H7 (cell line): Measurements from ENCODE around the gene CHI3L2. TPM values are rescaled to one million over a fixed set of nuclear protein-coding genes. Genes with fewer than 3 reads are reported as not detected.

Experiments
- DNase-seq: peaks from one replicate; pipeline ENCODE4 v3.0.0; 2012
- H3K27me3 ChIP-seq: 2 replicates; pipeline ENCODE4 v1.6.0; 2011; ENCODE audit warnings: mild to moderate bottlenecking, low read length; ENCODE audit not compliant: control insufficient read depth, insufficient read depth
- H3K36me3 ChIP-seq: replicated peaks from 2 replicates; pipeline ENCODE4 v1.5.1; 2011; ENCODE audit warnings: low read length; ENCODE audit not compliant: control insufficient read depth, insufficient read depth
- H3K4me3 ChIP-seq: 2 replicates; pipeline ENCODE4 v1.5.1; 2011; ENCODE audit warnings: low read depth, mild to moderate bottlenecking, control low read depth, low read length, moderate library complexity; ENCODE audit not compliant: insufficient read depth
- total RNA-seq: library from RNA; depleted of rRNA; stranded (reverse); fragments of >200 nt; shearing (Covaris generic); gene quantifications from 2 replicates; pipeline ENCODE4 v1.2.3, GENCODE V29; 2014

Gene CHI3L2
- total RNA-seq, 1 experiment from 2014 or later: not detected

GRCh38 chr1:111221276-111221632 is 6.3 kb upstream of the CHI3L2 start:
- Histone ChIP-seq H3K4me3 (no peak overlapping the region), H3K36me3 (no peaks in the 10 kb centered on the region), H3K27me3 (no peaks in the 10 kb centered on the region)
- DNase-seq: no peak

DNA sequence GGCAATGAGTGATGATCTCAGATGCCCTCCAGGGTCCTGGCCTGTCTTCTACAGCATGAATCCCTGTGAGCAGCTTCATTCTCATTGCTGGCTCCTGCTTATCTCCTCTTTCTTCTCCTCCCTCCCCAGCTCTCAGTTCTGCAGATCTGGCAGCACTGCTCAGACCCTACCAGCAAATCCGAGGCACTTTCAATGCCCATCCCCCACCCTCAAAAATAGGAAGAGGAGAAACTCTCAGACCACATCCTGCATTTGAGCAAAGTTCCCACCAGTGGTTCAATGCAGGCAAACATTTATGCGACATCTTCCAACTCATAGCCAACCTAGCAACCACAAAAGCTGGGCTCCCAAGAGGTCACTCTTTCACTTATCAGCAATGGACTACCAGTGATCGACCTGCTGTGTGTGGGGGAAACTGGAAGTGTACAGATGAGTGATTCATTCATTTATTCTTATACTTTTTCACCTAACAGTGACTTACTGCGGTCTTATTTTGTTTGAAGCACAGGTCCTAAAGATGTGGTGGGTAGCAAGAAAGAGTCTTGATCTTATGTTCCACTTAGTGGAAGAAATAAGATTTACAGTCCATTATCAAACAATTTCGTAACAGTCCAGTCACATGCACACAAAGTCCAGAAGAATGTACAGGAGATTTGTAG is 5.8 kb upstream of the CHI3L2 start:
- peaks cover 2% of the 10 kb centered on the region; the same call in 1 of the 2 replicates for H3K27me3 ChIP-seq
- no peaks in the 10 kb centered on the region for H3K36me3 ChIP-seq
- DNase-seq: no peak
- no peak overlapping the region for H3K4me3 ChIP-seq

DNA sequence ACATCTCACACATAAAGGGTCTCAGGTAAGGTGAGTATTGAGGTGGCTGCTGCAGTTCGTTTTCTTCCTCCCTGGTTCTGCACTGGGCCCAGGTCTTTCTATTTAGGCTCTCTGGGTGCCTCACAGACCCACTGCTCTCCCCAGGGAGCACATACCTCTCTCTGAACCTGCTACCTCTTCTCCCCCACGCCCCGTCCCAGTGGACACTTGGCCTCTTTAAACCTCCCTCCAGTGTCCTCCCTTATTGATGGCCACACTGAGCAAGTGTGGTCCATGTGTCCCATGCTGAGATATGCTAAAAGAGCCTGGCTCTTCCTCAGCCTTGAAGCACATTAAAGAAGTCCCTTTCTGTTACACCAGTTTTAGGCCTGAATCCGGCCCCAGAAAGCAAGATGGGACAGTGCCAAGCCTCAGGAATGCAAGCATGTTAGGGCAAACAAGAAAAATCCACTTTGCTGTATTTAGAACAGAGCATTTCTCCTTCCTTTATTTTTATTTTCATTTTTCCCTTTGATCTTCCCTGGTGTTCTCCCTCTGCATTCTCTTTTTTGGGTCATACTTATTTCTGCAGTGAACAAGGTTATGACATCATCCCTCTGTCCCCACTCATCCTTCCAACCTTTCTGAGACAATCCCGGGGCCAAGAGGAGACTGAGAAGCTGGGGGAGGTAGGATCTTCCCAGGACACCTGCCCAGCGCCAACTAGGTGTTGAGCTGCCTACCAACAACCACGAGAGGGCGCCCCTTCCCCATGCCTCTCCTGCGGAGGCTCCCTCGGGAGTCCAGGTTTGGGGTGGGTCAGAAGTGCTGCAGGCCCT is 5.0 kb upstream of the CHI3L2 start:
- no peak overlapping the region for H3K4me3 ChIP-seq
- DNase-seq: peak; percentile 91
- H3K27me3 ChIP-seq: peaks cover 3% of the 10 kb centered on the region; the same call in 1 of the 2 replicates
- H3K36me3 ChIP-seq: no peaks in the 10 kb centered on the region

GRCh38 chr1:111223126-111223685 is 4.3 kb upstream of the CHI3L2 start:
- no peaks in the 10 kb centered on the region for H3K36me3 ChIP-seq
- DNase-seq: no peak
- H3K4me3 ChIP-seq: no peak overlapping the region
- peaks cover 5% of the 10 kb centered on the region; the same call in 1 of the 2 replicates for H3K27me3 ChIP-seq

DNA sequence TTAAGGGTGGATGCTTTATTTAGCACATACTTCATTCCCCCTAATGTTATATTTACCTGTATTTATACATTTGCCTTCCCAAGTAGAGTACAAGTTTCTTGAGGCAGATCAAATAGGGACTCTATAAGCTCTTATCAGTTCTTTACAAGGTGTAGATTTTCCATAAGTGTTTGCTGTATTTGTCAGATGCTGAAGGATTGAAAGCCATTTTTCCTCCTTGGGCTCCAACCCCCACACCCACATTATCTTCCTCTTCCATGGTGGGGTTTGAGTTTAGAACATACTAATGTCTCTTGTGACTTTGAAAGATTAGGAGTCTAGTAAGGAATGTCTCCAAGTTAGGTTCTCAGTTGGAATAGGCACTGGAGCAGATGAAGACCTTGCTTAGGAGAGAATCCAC is 2.4 kb upstream of the CHI3L2 start:
- H3K36me3 ChIP-seq: no peaks in the 10 kb centered on the region
- H3K27me3 ChIP-seq: peaks cover 6% of the 10 kb centered on the region; the same call in 1 of the 2 replicates
- DNase-seq: no peak
- H3K4me3 ChIP-seq: no peak overlapping the region

GRCh38 chr1:111225717-111226400 is 1.7 kb upstream of the CHI3L2 start:
- peaks cover 6% of the 10 kb centered on the region; the same call in 1 of the 2 replicates for H3K27me3 ChIP-seq
- H3K4me3 ChIP-seq: no peak overlapping the region
- no peaks in the 10 kb centered on the region for H3K36me3 ChIP-seq
- no peak for DNase-seq

- Histone ChIP-seq H3K27me3 (peaks cover 6% of the 10 kb centered on the region; the same call in 1 of the 2 replicates), H3K4me3 (no peak overlapping the region), H3K36me3 (no peaks in the 10 kb centered on the region)
- DNase-seq: no peak
Measured at GRCh38 chr1:111227851-111228747, 586 bp downstream of the CHI3L2 start.

- Histone ChIP-seq H3K4me3 (no peak overlapping the region), H3K27me3 (peaks cover 6% of the 10 kb centered on the region; the same call in 1 of the 2 replicates), H3K36me3 (no peaks in the 10 kb centered on the region)
- no peak for DNase-seq
Measured at GRCh38 chr1:111228748-111229126, 1.2 kb downstream of the CHI3L2 start.

DNA sequence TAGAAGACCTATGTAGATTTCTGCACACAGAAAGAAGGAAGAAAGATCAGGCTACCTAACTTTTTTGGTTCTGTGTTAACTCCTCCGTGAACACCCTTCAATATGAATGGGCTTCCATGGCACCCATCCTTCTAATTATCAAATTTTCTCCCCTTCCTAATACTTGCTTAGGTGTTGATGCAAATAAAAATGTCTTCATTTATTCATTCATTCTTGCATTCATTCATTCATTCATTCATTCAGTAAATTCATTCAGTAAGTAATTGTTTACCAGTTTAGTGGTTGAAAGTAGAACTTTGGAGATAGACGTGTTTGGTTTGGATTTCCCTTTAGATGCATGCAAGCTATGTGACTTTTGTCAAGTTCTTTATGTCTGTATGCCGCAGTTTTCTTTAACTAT is 4.6 kb downstream of the CHI3L2 start:
- Histone ChIP-seq H3K4me3 (no peak overlapping the region), H3K36me3 (no peaks in the 10 kb centered on the region), H3K27me3 (peaks cover 3% of the 10 kb centered on the region; the same call in 1 of the 2 replicates)
- DNase-seq: no peak

DNA sequence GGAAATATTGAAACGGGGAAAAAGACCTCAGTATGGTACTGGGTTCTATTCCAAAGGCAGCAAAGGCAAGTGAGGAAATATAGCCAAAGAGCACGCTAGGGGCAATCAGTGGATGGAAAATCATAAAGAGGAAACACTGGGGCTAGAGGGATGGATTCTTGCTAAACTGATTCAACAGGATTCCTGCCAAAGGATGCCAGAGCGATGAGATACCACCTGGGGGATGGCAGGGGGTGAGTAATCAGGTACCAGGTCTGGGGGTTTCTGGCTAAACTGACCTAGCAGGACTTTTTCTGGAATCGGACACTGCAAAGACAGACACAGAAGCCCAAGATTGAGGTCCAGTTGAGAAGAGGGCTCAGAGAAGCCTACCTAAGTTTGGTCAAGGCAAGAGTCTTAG is 6.7 kb downstream of the CHI3L2 start:
- Histone ChIP-seq H3K4me3 (no peak overlapping the region), H3K27me3 (no peaks in the 10 kb centered on the region; the same call in 1 of the 2 replicates), H3K36me3 (no peaks in the 10 kb centered on the region)
- DNase-seq: no peak

- DNase-seq: no peak
- H3K4me3 ChIP-seq: no peak overlapping the region
- H3K27me3 ChIP-seq: no peaks in the 10 kb centered on the region; the same call in 1 of the 2 replicates
- H3K36me3 ChIP-seq: no peaks in the 10 kb centered on the region
Measured at GRCh38 chr1:111234866-111235265, 7.4 kb downstream of the CHI3L2 start.

DNA sequence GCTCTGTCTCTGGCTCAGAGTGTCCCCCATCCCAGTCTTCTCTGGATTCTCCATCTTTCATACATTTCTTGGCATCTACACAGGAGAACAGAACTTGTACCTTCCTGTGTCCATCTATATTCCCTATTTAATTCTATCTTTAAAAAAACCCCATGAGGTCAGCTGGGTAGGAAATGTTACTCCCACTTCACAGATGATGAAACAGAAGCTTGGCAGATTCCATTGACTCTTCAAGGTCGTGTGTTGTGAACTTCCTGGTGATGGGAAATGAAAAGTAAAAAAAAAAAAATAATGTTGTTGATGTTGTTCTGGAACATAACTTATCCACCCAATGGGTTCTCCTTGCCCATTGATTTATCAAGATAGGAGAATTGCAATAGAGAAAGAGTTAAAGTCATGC is 8.9 kb downstream of the CHI3L2 start:
- no peak for DNase-seq
- Histone ChIP-seq H3K36me3 (no peaks in the 10 kb centered on the region), H3K4me3 (no peak overlapping the region), H3K27me3 (no peaks in the 10 kb centered on the region)

DNA sequence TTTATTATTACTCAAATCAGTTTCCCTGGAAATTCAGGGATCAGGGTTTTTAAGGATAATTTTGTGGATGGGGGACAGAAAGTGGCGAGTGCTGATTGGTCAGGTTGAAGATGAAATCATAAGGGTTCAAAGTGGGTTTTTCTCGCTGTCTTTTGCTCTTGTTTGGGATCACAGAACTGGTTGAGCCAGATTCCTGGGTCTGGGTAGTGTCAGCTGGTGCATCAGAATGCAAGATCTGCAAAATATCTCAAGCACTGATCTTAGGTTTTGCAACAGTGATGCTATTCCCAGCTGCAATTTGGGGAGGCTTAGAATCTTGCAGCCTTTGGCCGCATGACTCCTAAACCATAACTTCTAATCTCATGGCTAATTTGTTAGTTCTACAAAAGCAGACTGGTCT is 9.3 kb downstream of the CHI3L2 start:
- H3K4me3 ChIP-seq: no peak overlapping the region
- no peaks in the 10 kb centered on the region for H3K36me3 ChIP-seq
- DNase-seq: no peak

More for the DNA sequence above, 9.3 kb downstream of the CHI3L2 start:
- H3K27me3 ChIP-seq: no peaks in the 10 kb centered on the region
